IMR-90 (cell line): ENCODE measurements around the gene ABTB2.

Experiments used
- CTCF ChIP-seq: conservative IDR thresholded peaks from 2 replicates; pipeline ENCODE4 v1.5.1; 2012; ENCODE audit warnings: mild to moderate bottlenecking, low read depth, low read length, improper control_type of control experiment
- MAFK ChIP-seq: IDR thresholded peaks from 2 replicates; pipeline ENCODE4 v1.6.1; 2012; ENCODE audit warnings: low read depth, low read length, improper control_type of control experiment

DNA sequence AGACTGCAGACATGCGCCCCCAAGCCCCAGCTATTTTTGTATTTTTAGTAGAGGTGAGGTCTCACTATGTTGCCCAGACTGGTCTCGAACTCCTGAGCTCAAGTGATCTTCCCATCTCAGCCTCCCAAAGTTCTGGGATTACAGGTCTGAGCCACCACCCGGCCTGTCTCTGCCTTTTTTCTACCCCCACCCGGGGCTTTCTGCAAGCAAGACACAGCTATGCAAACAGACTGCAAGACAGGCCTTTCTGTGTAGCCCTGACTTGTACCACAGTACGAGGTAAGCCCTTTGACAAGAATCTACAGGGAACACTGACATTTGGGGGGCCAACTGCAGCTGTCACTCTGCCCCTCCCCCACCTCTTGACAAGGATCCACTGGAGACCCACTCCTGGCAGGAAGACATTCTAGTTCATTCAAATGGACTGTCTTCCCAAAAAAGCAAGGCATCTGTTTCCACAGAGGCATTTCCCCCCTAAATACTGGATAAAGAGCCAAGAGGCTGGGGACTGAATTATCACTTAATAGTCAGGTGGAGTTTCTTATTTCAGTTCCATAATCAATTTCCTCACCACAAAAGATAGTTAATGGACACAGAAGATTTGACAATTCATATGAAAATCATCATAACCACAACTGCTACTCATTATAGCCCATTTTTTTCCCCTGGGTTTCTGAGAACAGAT lies 118.2 kb downstream of the ABTB2 start:
- TF ChIP-seq MAFK (no peak), CTCF (no peak)
